Erythroblast (primary cell): Measurements from ENCODE around the gene BTNL3.

ENCODE experiments used
- GATA1 ChIP-seq: IDR thresholded peaks from 2 replicates; pipeline ENCODE4 v1.6.1; 2011; ENCODE audit warnings: low read depth, mild to moderate bottlenecking, control low read depth, low read length, moderate library complexity
- POLR2A ChIP-seq: IDR thresholded peaks from 2 replicates; pipeline ENCODE4 v1.6.1; 2011; ENCODE audit warnings: mild to moderate bottlenecking, low read length

DNA sequence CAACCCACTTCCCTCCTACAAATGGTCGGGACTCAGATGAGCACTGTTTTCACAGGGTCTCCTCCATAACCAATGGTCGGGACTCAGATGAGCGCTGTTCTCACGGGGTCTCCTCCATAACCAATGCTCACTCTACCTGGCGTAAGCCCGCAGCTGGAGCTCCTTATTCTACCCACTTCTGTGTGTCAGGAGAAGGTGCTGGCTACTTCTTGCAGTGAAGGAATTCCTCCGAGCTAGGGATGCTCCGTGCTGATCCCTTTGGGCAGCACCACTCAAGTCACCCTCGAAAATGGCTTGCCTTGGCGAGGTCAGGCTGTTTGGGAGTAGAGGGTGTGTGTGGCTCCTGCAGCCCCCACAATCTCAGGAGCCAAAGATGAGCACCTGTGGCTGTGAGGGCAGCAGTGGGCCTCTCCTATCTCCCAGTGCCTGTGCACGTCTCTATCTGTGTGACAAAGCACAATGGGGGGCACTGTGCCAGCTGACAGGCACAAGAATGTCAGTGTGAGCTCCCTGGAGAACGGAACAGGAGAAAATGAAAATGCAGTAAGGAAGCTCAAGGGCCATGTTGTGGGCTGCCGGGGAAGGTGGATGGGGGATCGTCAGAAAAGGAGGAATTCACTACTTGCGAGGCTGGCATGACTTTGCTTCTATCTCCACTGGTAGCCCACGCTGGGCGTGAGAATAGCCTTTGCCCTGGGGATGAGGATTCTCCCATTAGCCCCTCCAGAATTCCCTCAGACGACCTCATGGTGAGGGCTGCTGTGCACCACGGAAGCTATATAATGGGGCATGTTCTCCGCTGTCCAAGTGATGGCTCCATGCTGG, 47.6 kb downstream of the BTNL3 start:
- no peak for TF ChIP-seq POLR2A
- no peak for TF ChIP-seq GATA1
